KBM-7 (cell line): ENCODE data around the gene CRTC2.
"Not testable (repeated sequence)": the region's sequence is repeated elsewhere in the genome, so short reads cannot be mapped to it uniquely, and the experiment has no call there.

ENCODE experiments used
- DNase-seq: peaks from one replicate; pipeline ENCODE4 v3.0.0-alpha.2; 2015
- in situ Hi-C: fragments of 300-500 bp; cut with MboI; formaldehyde crosslinking; loops from 2 replicates; pipeline ENCODE4 v1.14.3; 2020; ENCODE audit warnings: low sequenced_read_pairs, low pct_unique_long_range_greater_than_20kb, mixed read lengths

The CRTC2 gene

DNA sequence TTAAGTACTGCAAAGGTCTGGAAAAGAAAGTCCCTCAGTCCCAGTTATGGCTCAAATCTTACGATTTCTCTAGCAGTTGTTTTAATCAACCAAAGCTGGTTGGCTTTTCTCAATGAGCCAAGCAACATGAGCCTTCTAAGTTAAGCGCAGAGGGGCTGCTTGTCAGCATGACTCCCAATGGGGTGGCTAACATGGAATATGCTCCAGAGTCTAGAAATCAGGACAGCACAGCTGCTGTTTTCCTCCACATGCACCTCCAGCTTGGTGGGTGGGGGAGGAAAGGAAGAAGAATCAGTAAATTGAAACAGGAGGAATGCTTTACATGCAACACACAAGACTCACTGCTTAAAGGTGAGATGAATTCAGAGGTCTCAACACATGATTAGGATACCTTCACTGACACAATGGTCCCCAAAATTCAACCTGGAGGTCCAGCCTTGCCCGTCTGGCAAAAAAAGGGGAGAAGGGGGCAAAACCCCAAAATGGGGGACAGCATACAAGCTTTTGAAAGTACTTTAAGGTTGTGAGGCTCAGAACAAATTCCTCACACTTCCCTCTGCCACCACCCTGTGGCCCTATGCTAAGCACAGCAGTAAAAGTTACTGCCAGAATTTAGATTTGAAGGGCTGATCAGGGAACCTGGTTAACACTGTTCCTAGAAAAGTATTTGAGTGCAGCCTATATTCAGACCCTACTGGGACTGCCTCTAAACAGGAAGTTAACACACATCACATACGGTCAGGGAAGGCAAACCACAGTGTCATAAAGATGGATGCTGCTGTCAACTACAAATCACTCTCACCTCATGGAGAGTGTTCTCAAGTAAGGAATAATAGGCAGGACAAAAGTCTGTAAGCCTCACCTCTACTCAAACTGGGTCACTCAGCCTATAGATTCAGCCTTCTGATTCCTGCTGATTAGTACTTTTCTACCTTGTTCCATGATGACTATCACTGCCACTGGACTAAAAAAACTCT, 38.2 kb downstream of the CRTC2 start:
- DNase-seq = peak; percentile 90

DNA sequence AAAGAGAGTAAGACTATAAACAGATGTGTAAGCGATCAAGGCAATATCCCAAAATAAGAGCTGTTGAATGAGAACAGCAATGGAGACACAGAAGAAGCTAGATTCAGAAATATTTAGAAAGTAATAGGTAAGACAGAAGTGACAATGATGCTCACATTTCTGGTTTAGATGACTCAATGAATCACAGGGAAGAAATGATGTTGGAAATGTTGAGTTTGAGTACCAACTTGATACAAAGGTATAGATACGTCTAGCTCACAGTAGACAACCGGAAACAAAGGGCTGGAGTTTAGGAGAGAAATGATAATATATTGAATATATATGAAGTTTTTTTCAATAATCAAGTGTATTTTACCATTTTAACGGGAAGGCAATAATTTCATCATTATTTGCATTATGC, 42.1 kb downstream of the CRTC2 start:
- DNase-seq = no peak
- in situ Hi-C loops = no loop called here

More for the DNA sequence above, 38.2 kb downstream of the CRTC2 start:
- in situ Hi-C loops = no loop called here

DNA sequence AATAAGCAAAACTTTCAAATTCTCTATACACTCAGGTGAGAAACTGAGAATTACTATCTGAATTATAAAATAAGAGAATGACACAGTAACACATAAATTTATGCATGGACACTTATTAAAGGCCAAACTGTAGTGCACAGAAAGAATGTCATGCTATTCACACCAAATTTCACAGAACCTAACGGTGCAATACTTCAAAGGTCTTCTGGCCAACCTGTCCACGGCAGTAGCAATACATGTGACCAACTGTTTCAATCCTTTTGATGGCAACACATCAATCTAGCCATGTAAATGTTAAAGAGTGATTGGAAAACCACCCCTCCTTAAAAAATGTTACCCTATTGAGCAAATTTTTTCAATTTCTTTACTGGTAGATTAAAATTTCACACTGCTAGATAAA, 46.1 kb downstream of the CRTC2 start:
- in situ Hi-C loops = no loop called here
- DNase-seq = no peak

GRCh38 chr1:153910560-153910959, 47.9 kb downstream of the CRTC2 start:
- in situ Hi-C loops, DNase-seq: not testable (repeated sequence)

DNA sequence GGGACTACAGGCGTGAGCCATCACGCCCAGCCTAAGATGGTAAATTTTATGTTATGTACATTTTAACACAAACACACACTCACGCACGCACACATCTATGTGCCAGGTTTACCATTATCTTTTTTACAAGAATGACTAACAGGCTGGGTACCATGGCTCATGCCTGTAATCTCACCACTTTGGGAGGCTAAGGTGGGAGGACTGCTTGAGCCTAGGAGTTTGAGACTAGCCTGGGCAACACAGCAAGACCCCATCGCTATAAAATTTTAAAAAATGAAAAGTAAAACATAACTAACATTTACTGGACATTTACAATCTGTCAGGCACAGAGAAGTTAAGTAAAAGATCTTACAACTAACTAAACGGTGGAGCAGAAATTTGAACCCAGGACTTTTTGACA, 50.3 kb downstream of the CRTC2 start:
- in situ Hi-C loops = no loop called here
- DNase-seq = no peak

DNA sequence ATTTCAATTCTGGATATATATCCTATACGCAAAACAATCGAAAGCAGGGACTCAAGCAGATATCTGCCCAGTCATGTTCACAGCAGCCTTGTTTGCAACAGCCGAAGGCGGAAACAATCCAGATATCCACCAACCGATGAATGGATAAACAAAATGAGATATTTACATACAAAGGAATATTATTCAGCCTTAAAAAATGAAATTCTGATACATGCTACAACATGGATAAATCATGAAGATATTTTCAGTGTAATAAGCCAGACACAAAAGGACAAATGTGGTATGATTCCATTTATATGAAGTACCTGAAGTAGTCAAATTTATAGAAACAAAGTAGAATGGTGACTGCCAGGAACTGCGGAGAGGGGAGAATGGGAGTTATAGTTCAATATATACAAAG, 51.3 kb downstream of the CRTC2 start:
- in situ Hi-C loops = no loop called here

DNA sequence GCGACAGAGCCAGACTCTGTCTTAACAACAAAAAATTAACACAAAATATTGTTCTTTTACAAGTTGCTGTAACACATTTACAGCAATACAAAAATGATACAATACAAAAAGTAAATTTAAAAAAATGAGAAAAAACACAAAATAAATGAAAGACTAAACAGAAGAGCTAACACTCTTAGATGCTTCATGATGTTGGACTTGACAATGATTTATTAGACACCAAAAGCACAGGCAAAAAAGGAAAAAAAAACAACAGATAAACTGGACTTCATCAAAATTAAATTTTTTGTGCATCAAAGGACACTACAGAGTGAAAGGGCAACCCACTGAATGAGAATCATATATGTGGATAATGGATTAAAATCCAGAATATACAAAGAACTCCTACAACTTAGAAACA, 52.0 kb downstream of the CRTC2 start:
- DNase-seq = no peak
- in situ Hi-C loops = no loop called here

More for the DNA sequence above, 51.3 kb downstream of the CRTC2 start:
- DNase-seq = no peak

- in situ Hi-C loops, DNase-seq: not testable (repeated sequence)
Observed at GRCh38 chr1:153905908-153906307, 52.5 kb downstream of the CRTC2 start.

DNA sequence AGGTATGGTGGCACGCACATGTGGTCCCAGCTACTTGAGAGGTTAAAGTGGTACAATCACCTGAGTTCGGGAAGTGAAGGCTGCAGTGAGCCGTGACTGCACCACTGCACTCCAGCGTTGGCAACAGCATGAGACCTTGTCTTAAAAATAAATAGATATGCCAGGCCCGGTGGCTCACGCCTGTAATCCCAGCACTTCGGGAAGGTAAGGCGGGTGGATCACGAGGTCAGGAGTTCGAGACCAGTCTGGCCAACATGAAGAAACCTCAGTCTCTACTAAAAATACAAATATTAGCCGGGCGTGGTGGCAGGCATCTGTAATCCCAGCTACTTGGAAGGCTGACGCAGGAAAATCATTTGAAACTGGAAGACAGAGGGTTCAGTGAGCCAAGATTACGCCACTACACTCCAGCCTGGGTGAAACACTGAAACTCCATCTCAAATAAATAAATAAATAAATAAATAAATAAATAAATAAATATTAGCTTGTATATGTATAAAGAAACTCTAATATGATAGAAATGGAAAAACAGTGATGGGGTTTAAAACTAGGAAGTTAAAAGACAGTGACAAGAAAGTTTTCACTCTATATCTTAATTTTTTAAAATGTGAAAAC, 54.5 kb downstream of the CRTC2 start:
- DNase-seq = no peak
- in situ Hi-C loops = no loop called here

GRCh38 chr1:153899509-153899908, 58.9 kb downstream of the CRTC2 start:
- DNase-seq = no peak
- in situ Hi-C loops = no loop called here
